WTC11 (cell line): ENCODE results near the gene AGO4.

ENCODE experiments used
- CTCF ChIP-seq: fragments of 200-600 bp; IDR thresholded peaks from 2 replicates; pipeline ENCODE4 v1.8.0; 2022; ENCODE audit warnings: antibody characterized with exemption
- ELF4 ChIP-seq: sonication (generic); formaldehyde crosslinking; IDR thresholded peaks from 2 replicates; pipeline ENCODE4 v1.8.1; 2022; ENCODE audit warnings: low read depth, mild to moderate bottlenecking, moderate library complexity, missing genetic modification reagents
- ETV6 ChIP-seq: sonication (generic); formaldehyde crosslinking; IDR thresholded peaks from 2 replicates; pipeline ENCODE4 v1.8.1; 2022; ENCODE audit warnings: mild to moderate bottlenecking, missing genetic modification reagents
- FOXP1 ChIP-seq: sonication (generic); formaldehyde crosslinking; IDR thresholded peaks from 2 replicates; pipeline ENCODE4 v1.8.0; 2022; ENCODE audit warnings: missing genetic modification reagents, mild to moderate bottlenecking, moderate library complexity, borderline replicate concordance
- HMGXB4 ChIP-seq: sonication (generic); formaldehyde crosslinking; IDR thresholded peaks from 2 replicates; pipeline ENCODE4 v1.8.1; 2023; ENCODE audit warnings: mild to moderate bottlenecking, moderate library complexity, missing genetic modification reagents
- IRF2 ChIP-seq: sonication (generic); formaldehyde crosslinking; IDR thresholded peaks from 2 replicates; pipeline ENCODE4 v1.8.0; 2022; ENCODE audit warnings: low read depth, missing genetic modification reagents, borderline replicate concordance
- KAT7 ChIP-seq: sonication (generic); formaldehyde crosslinking; IDR thresholded peaks from 2 replicates; pipeline ENCODE4 v1.8.1; 2023; ENCODE audit warnings: missing genetic modification reagents, mild to moderate bottlenecking, borderline replicate concordance
- MAX ChIP-seq: sonication (generic); formaldehyde crosslinking; IDR thresholded peaks from 2 replicates; pipeline ENCODE4 v1.8.0; 2022; ENCODE audit warnings: mild to moderate bottlenecking, missing genetic modification reagents
- TCF7 ChIP-seq: sonication (generic); formaldehyde crosslinking; IDR thresholded peaks from 2 replicates; pipeline ENCODE4 v1.8.0; 2022; ENCODE audit warnings: mild to moderate bottlenecking, low read depth, missing genetic modification reagents, moderate library complexity
- ZNF232 ChIP-seq: sonication (generic); formaldehyde crosslinking; IDR thresholded peaks from 2 replicates; pipeline ENCODE4 v1.8.0; 2022; ENCODE audit warnings: mild to moderate bottlenecking, missing genetic modification reagents

GRCh38 chr1:35783055-35783583 is 24.7 kb upstream of the AGO4 start:
- TF ChIP-seq HMGXB4 (CRISPR knock-in tag), result no peak
- TF ChIP-seq MAX (CRISPR knock-in tag), result no peak
- no peak for TF ChIP-seq CTCF
- TF ChIP-seq ETV6 (CRISPR knock-in tag), result no peak
- no peak for TF ChIP-seq TCF7
- TF ChIP-seq ELF4 (CRISPR knock-in tag), result no peak
- no peak for TF ChIP-seq IRF2 (CRISPR knock-in tag)
- TF ChIP-seq KAT7 (CRISPR knock-in tag), result no peak
- no peak for TF ChIP-seq ZNF232 (CRISPR knock-in tag)
- TF ChIP-seq FOXP1 (CRISPR knock-in tag), result no peak
